ENCODE results near the gene CMSS1.
"Not testable (repeated sequence)": the region's sequence is repeated elsewhere in the genome, so short reads cannot be mapped to it uniquely, and the experiment has no call there.

Gene CMSS1

DNA sequence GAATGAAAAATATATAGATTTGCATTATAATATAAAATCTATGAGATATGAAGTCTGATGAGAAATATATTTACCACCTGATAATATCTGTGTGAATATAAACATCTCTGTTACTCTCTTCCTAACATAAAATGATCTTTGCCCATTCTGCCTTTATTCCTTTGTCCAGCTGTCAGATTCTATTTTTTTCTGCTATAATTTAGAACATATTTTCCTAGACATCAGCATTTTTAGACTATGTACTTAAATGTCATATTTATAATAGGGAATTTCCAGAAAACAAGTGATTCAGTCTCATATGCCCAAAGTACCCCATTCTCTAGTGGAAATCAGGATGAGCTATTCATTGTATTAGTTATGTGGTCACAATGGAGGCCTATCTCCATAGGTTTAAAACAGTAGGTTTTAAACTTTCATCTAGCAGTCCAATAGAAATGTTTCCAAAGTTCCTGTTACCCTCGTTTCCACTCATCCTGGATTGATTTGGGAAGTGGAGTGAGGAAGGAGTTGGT, 213.3 kb downstream of the CMSS1 start:
- DNase-seq, result no peak

DNA sequence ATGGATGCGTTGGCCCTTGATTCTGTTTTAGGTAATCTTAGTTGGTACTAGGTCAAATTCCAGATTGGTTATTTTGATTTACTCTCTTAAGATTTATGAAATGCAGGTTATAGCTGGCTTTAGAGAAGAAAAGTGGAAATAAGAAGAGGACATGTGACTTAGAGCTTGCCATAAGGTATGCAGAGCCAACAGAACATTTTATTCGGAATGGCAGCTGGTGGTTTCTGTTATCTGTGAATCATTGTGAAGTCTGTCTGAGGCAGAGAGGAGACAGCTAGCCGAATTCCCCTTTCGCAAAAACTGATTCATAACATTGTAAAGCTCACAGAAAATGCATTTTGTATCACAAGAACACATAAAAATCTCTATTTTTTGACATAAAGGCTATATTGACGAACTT, 214.6 kb downstream of the CMSS1 start:
- DNase-seq, result no peak

DNA sequence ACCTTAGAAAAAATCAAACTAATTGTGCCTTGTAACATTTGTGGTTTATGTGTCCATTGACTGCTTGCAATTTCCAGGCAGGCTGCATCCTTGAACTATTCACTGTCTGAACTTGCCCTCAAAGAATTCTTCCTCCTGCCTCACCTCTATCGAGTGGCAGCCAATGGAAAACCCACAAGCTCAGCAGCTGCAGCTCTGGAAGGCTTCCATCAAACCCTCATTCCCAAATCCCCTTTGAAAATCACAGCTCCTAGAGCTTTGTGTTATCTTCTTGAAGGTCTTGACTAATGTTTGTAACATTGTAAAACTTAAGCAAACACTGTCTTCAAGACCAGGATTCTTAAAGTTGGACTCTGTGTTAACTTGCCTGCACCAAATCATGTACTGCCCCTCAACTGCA, 215.5 kb downstream of the CMSS1 start:
- DNase-seq, result no peak

DNA sequence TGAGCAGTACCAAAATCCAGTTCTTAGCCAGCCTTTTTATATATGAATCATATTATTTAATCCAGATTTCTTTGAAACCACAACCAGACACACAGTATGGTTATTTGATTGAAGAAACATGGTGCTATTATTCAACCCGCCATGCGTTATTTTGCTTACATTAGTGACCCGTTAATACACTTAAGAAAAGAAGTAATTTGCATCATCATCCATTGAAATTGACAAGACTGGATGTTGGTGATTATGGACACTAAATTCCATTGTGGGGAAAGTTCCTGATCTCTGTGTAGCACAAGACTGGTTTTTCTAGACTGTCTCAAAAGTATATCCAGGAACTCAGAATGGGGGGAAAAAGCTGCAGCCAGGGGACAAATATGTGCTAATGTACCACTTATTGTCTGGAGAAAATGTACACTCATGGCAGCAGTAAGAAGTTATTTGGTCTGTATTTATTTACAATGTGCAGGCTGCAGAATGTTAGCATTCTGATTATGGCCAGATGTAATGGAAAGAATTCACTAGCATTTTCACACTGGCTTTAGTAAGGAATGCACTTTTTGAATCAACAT, 216.3 kb downstream of the CMSS1 start:
- DNase-seq, result no peak

DNA sequence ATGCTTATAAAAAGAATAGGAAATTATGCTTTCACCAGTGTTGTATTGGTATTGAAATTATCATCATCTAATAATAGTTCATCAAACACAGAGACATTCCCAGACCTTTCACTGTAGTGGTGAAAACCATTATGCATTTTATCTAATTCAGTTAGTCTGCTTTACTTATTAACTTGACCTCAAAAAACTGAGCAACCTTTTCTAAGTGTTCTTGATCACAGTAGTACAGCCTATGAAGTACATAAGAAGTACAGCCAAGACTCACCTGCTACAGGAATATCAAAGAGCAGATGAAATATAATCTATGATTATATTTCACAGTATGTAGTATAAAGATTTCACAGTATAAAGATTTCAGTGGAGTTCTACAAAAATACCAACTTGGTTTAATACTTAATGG, 221.4 kb downstream of the CMSS1 start:
- DNase-seq, result no peak

DNA sequence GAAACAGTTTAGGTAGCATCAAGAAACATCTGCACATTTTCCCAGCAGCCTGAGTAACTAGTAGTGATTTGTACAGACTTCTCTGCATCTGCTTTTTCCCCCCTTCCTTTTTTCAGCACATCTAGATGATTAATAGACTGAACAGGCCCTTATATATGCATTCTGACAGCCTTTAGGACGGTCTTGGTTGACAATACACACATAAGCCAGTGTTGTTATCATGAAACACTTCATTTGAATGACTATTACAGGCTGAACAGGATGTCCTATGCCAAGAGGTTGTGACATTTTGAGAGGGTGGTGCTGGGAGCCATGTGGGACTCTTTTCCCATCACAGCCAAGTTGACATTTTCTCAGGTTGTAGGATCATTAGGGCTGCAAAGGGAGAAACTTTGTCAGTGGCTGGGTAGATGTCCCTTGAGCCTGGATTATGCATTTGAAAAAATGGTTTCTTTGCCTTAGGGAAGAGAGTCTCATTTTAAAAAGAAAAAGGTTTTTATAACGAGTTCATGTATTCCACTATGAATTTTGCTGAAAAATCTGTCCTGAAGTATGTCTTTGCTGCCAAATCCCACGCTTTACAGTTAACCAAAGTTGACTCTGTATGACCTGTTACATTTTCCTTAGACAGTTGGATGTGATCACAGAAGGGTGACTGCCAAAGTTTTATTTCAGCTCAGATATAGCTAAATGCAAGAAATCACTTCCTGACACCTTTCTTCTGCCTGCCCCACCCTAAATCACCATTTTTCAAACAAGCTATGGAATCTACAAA, 223.0 kb downstream of the CMSS1 start:
- DNase-seq, result no peak

DNA sequence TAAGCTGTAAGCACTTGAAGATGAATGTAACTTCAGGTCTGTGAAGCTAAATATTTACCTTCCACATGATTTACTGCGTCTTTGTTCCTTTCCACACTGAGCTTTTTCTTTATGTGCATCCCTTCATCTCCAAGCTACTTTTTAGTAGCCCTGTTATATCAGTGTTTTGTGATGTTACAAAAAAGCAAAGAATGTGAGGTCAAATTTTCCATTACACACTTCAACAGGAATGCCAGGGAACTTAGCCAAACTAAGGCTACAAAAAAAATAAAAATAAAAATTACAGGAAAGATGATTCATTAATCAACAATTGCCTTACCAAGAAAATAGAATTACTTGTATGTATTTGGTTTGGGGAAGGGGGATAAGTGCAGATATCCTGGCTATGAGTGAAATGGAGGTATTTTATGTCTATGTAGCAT, 223.7 kb downstream of the CMSS1 start:
- DNase-seq, result no peak

DNA sequence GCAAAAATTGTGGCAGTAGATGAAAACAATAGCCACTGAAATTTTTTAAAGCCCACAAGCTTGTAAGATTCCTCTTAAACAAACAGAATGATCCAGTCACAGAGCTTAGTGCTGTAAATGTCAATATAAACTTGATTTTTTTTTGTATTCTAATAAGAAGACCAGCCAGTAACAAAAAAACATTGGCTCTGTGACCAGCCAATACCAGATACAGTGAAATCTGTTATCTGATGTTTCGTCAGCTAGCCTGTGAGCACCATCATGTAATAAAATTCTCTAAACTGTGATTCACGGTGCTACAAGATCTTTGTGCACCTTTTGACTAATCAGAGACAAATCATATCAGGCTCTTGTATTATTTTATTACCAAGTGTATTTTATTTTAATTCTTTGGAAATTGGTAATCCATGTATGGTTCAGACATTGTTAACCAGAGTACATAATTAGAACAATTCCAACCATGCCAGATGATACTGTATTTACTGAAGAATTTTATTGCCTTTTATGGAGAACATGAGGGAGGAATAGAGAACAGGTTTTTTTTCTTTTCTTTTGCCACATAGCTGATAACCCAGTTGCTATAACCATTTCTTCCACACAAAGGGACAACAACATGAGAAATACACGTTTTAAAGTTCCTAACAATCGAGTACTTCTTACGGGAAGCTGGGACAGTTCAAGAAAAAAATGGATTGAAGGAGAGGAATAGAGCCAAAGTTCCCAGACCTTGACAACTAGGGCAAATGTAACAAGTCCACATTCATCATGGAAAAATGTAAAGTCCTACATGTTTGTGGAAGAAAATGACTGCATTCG, 224.7 kb downstream of the CMSS1 start:
- no peak for DNase-seq

DNA sequence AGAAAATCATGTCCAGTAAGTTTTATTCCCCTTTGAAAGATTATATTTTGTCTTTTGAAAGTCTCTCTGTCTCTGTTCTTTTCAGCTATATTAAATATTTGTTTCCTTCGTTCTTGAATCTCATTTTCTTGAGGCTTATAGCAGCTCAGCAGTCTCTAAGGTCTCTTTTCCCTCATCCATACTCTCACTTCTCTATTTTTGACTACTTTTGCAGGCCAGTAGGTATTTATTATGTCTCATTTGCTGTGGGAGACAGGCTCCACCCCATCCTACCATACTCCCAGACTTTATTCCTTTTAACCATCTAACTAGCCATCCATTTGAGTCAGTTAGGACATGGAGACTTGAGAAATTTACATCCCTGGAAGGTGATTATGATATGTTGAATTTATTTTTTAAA, 225.6 kb downstream of the CMSS1 start:
- DNase-seq, result no peak

DNA sequence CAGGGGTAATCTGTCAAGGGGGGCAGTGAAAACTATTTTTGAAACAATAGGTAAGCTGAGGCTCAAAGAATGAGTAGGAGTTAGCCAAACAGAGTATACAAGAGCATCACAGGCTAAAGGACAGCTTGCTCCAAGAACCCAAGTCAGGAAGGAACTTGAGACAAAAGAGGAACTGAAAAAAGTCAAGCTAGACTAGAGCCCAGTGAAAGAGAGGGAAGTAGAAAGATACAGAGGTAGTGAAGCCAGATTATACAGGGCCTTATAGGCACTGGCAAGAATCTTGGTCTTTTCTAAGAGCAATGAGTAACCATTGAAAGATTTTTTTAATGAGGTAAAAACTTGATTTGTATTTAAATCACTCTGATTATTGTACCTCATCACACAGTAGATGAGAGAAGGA, 226.7 kb downstream of the CMSS1 start:
- DNase-seq, result no peak

DNA sequence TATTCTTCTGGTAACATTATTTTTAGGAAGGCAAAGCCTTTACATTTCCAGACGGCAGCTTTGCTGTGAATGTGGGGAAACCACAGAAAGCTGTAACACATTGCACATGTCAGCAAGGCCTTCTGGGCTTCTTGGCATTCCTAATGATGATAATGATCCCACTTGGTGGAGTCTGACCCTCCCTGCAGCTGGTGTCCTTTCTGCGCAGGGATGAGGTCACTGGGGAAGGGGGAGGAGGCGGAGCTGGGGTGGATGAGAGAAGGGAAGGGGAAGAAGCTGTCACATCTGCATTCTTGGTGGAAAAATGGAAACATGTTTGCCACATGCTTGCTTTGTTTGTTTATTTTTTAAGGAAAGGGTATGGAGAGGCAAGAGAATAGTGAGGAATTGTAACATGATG, 228.0 kb downstream of the CMSS1 start:
- peak; percentile 27 to 45 for DNase-seq

DNA sequence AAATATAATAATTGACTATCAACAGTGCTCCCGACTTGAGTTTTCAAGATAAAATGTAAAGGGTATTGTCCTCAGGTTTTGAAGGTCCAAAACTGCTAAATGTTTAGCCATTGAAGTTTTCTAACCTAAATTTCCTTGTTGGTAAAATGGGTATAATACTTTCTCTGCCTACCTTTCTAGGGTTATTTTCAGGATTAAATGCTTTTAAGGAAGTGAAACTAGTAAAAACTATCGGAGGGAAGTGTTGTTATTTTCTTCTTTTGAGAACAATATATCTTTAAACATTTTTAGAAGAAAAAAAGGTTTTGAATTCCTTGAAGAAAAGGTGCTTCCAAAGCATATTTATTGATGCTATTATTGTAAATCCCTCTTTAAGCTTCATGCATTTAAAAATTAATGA, 229.3 kb downstream of the CMSS1 start:
- no peak for DNase-seq

DNA sequence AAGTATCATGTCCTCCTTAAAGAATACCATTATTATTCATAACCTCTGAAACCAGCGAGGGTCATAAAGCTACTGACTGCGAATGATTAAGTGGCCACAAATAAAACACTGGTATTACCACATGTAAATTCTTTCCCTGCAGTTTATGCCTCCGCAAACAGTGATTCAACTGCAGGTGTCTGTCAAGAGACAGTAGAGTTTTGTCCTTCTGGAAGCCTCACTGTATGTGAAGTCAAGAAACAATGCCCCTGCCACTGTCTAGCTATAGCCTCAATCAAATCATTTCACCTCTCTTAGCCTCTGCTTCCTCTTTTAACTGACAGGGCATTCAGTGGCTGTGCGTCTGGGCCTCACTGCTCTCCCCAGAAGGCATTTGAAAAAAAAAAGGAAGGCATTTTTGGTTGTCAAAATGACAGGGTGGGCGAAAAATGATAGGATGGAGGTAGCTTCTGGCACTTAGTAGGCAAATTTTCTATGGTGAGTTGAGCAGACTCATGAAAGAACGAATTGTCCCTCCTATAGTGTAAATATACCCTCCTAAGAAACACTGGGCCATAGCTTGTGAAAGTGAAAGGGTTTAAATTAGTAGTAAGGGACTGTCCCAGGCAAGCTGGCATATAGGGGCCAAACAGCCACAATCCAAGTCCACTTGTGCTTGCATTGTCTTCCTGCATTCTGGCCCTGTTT, 229.9 kb downstream of the CMSS1 start:
- DNase-seq, result peak; percentile 9 to 22

DNA sequence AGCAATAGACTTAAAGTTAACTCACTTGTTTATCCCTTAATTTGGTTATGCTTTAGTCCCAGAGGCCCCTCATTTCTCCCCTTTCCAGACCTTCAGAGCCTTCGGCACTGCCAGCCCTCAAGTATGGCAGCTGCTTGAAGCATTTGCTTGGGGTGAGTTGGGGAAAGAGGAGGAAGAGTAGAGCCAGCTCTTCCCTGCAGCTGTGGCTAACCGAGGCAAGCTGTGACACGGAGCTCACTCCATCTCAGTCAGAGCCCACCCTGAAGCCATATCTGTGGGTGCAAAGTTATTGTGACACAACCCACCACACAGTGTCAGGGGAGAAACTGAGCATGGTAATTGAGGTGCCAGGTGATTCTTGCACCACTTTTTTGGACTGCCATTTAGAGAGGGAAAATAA, 230.6 kb downstream of the CMSS1 start:
- DNase-seq, result no peak

DNA sequence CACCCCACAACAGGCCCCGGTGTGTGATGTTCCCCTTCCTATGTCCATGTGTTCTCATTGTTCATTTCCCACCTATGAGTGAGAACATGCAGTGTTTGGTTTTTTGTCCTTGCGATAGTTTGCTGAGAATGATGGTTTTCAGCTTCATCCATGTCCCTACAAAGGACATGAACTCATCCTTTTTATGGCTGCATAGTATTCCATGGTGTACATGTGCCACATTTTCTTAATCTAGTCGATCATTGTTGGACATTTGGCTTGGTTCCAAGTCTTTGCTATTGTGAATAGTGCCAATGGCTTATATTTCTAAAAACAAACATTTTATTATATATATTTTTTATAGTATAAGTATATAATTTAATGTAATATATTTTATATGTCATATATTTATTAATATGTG, 233.9 kb downstream of the CMSS1 start:
- not testable (repeated sequence) for DNase-seq

DNA sequence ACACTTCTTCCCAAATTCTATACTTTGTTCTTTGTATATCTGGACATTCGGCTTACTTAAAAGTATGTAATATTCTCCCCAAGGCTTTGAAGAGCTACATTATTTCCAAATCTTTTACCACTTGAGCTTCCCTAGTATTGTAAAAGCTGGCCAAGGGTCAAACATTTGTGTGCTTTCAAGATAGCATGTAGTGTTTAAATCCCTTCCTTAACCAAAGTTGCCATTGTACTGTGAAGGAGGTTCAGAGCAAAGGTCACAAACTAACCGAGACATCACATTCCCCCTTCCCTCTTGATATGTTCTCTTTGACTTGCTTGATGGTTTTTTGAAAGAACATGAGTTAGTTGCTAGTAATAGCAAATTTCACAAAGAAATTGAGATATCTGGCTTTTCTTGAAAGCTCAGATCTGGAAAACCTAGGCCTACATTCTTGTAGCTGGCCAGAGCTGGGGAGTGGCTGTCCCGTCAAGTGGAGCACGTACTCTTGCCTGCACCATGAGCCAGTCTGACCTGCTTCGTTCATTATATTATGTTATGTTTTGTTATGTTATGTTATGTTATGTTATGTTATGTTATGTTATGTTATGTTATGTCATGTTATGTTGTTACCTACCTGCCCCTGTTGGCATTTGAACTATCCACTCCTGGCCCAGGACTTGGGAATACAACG, 236.4 kb downstream of the CMSS1 start:
- no peak for DNase-seq

DNA sequence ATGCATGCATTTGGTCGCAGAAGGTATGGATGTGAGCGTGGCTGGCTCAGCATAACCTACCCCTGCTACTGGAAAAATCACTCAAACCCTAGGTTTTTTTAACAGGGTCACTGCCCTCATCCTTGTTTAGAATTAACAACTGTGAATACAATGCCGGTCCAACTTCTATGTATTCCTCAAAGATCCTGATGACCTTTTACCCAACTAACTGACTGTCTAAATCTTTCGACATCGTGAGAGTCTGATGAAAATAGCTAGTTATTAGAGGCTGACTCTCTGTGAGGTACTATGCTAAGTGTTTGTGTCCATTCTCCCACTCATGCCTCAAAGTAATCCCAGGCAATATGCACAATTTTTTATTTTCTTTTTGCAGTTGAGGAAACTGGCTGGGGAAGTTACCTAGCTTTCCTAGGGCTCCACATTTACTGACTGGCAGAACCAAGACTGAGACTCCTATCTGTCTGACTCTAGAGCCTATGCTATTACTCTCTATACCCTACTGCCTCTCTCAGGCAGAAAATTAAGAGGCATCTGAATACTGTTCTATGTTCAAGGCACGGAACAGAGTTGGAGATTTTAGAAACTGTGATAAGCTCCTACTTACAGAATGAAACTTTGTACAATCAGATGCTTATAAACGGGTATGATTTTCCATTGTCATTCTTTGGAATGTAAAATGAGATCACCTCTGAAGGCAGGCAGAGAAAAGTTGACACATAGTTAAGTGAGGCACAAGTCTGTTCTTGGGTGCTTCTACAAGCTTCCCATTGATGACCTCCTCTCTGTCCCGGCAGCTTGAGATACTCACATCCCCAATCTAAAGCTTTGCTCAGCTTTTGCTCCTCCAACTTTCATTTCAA, 240.3 kb downstream of the CMSS1 start:
- DNase-seq, result no peak

DNA sequence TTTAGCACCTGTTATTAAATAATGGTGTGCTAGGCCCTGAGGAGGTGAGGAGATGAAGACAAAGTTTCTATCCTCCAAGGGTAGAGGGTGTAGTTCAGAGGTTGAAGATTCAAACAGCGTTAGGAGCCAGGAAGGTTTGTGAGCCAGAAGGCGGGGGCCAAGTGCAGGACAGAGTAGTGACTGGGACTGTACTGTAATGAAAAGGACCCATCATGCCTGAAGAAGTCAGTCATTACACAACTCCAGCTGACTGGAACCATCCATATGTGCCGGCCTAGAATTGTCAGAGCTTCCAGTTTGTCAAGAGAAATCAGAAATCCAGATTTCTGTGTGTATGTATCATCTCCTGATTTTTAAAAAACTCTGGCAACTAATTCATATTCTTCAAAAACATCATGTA, 241.8 kb downstream of the CMSS1 start:
- DNase-seq, result no peak

DNA sequence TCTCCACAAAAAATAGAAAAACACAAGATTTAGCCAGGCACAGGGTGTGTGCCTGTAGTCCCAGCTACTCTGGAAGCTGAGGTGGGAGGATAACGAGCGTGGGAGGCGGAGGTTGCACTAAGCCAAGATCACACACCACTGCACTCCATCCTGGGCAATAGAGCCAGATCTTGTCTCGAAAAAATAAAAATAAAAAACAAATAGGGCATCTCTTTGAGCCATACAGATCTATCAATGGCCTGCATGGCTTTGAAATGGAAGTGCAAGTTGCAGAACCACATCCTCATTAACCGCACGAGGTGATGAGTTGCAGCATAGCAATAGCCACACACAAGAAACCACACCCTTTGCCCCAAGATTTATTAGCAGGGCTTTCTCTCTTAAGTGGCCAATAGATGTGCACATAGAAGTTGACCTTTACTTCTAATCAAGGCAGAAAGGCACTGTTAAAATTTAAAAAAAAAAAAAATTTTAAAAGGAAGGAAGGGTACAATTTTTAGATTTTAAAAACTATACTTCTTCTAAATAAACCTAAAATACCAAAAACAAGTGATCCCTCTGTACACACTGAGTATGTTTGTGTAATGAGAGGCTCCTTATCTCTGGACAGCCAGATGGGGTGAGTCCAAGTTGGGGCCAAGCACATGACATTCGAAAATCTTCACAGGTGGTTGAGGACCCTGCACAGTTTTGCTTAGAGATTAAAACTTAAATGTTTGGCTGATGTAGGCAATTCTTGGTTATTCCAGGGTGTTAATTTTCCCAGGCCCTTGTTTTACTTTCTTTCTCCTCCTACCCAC, 243.2 kb downstream of the CMSS1 start:
- no peak for DNase-seq

DNA sequence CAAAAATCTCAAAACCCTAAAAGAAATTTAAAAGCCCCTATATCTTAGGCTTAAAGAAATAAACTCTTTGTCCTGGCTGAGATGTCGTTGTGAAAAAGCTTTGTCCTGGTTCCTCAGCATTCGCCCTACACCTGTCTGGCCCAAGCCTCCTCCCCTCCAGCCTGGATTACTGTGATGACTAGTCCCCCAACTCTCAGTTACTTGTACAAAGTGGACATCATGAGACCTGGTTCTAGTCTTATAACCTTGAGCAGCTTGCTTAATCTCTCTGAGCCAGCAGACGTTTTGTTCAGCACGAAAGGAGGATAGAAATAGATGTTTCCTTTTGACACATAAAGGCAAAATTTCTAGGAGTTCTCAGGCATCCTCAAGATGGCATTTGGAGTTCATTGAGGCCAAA, 245.0 kb downstream of the CMSS1 start:
- no peak for DNase-seq
